WTC11 (cell line): Measurements from ENCODE around the gene VAV2. TPM values are rescaled to one million over a fixed set of nuclear protein-coding genes. Genes with fewer than 3 reads are reported as not detected.

Experiments used
- ATAC-seq: fragments of 200-7000 bp; cut with Tn5 transposase; 2 replicates; pipeline ENCODE4 v1.10.0; 2021; ENCODE audit warnings: mild to moderate bottlenecking, moderate library complexity
- CTCF ChIA-PET: fragments of 300-600 bp; sonication (Branson Sonifier 250); formaldehyde crosslinking; loops from one replicate; lab custom pipeline; 2021; ENCODE audit warnings: antibody characterized with exemption; lab: Charles Lee
- POLR2A ChIA-PET: fragments of 350-600 bp; sonication (Branson Sonifier 250); formaldehyde crosslinking; loops from one replicate; lab custom pipeline; 2021; ENCODE audit warnings: antibody characterized with exemption; lab: Charles Lee
- DNase-seq: peaks from one replicate; pipeline ENCODE4 v3.0.0; 2021; ENCODE audit warnings: low spot score
- H3K27ac Mint-ChIP-seq: 2 replicates; pipeline ENCODE4 v1.8.0; 2021; ENCODE audit warnings: mixed read lengths
- H3K27me3 Mint-ChIP-seq: 2 replicates; pipeline ENCODE4 v1.8.0; 2021; ENCODE audit warnings: low read depth, mild to moderate bottlenecking, moderate library complexity, mixed read lengths
- H3K36me3 Mint-ChIP-seq: 2 replicates; pipeline ENCODE4 v1.8.0; 2021; ENCODE audit warnings: mixed read lengths
- H3K4me1 Mint-ChIP-seq: 2 replicates; pipeline ENCODE4 v1.8.0; 2022; ENCODE audit warnings: mixed read lengths
- H3K4me3 Mint-ChIP-seq: 2 replicates; pipeline ENCODE4 v1.8.0; 2021; ENCODE audit warnings: mild to moderate bottlenecking, moderate library complexity, mixed read lengths
- H3K9me3 Mint-ChIP-seq: 2 replicates; pipeline ENCODE4 v1.8.0; 2021; ENCODE audit warnings: mixed read lengths
- ATF1 ChIP-seq: sonication (generic); formaldehyde crosslinking; IDR thresholded peaks from 2 replicates; pipeline ENCODE4 v1.8.1; 2023; ENCODE audit warnings: mild to moderate bottlenecking, moderate library complexity, missing genetic modification reagents
- ATF3 ChIP-seq: sonication (generic); formaldehyde crosslinking; conservative IDR thresholded peaks from 2 replicates; pipeline ENCODE4 v1.8.1; 2022; ENCODE audit warnings: mild to moderate bottlenecking, missing genetic modification reagents
- CDX4 ChIP-seq: fragments of 250-450 bp; sonication (Bioruptor Pico); IDR thresholded peaks from 2 replicates; pipeline ENCODE4 v1.9.0; 2021; ENCODE audit warnings: moderate library complexity, mild to moderate bottlenecking, inconsistent platforms, borderline replicate concordance
- CTCF ChIP-seq: fragments of 200-600 bp; IDR thresholded peaks from 2 replicates; pipeline ENCODE4 v1.8.0; 2022; ENCODE audit warnings: antibody characterized with exemption
- ELF4 ChIP-seq: sonication (generic); formaldehyde crosslinking; IDR thresholded peaks from 2 replicates; pipeline ENCODE4 v1.8.1; 2022; ENCODE audit warnings: low read depth, mild to moderate bottlenecking, moderate library complexity, missing genetic modification reagents
- FOXK1 ChIP-seq: sonication (generic); formaldehyde crosslinking; IDR thresholded peaks from 2 replicates; pipeline ENCODE4 v1.8.0; 2022; ENCODE audit warnings: mild to moderate bottlenecking, moderate library complexity, missing genetic modification reagents
- GABPB1 ChIP-seq: sonication (generic); formaldehyde crosslinking; IDR thresholded peaks from 2 replicates; pipeline ENCODE4 v1.8.1; 2023; ENCODE audit warnings: mild to moderate bottlenecking, missing genetic modification reagents
- GTF2I ChIP-seq: fragments of 250-450 bp; sonication (Bioruptor Pico); conservative IDR thresholded peaks from 2 replicates; pipeline ENCODE4 v1.4.0; 2021; ENCODE audit warnings: mild to moderate bottlenecking
- MAX ChIP-seq: sonication (generic); formaldehyde crosslinking; IDR thresholded peaks from 2 replicates; pipeline ENCODE4 v1.8.0; 2022; ENCODE audit warnings: mild to moderate bottlenecking, missing genetic modification reagents
- MLX ChIP-seq: sonication (generic); formaldehyde crosslinking; IDR thresholded peaks from 2 replicates; pipeline ENCODE4 v1.8.1; 2023; ENCODE audit warnings: mild to moderate bottlenecking, missing genetic modification reagents, moderate library complexity
- NFYB ChIP-seq: sonication (generic); formaldehyde crosslinking; conservative IDR thresholded peaks from 2 replicates; pipeline ENCODE4 v1.8.0; 2022; ENCODE audit warnings: low read depth, missing genetic modification reagents
- PRDM15 ChIP-seq: sonication (generic); formaldehyde crosslinking; IDR thresholded peaks from 2 replicates; pipeline ENCODE4 v1.8.0; 2022; ENCODE audit warnings: missing genetic modification reagents
- SMAD4 ChIP-seq: sonication (generic); formaldehyde crosslinking; IDR thresholded peaks from 2 replicates; pipeline ENCODE4 v1.8.0; 2022; ENCODE audit warnings: mild to moderate bottlenecking, missing genetic modification reagents
- STAT6 ChIP-seq: sonication (generic); formaldehyde crosslinking; conservative IDR thresholded peaks from 2 replicates; pipeline ENCODE4 v1.8.1; 2023; ENCODE audit warnings: mild to moderate bottlenecking, low read depth, missing genetic modification reagents, moderate library complexity
- ZNF281 ChIP-seq: sonication (generic); formaldehyde crosslinking; IDR thresholded peaks from 2 replicates; pipeline ENCODE4 v1.8.0; 2023; ENCODE audit warnings: mild to moderate bottlenecking, missing genetic modification reagents
- ZNF423 ChIP-seq: fragments of 250-450 bp; sonication (Bioruptor Pico); IDR thresholded peaks from 2 replicates; pipeline ENCODE4 v2.1.2; 2022; ENCODE audit warnings: mild to moderate bottlenecking, moderate library complexity
- ZNF532 ChIP-seq: fragments of 250-450 bp; sonication (Bioruptor Pico); IDR thresholded peaks from 2 replicates; pipeline ENCODE4 v1.9.0; 2021; ENCODE audit warnings: mild to moderate bottlenecking, borderline replicate concordance
- ZNF671 ChIP-seq: fragments of 250-450 bp; sonication (Bioruptor Pico); IDR thresholded peaks from 2 replicates; pipeline ENCODE4 v1.8.0; 2021; ENCODE audit warnings: mild to moderate bottlenecking
- total RNA-seq: library from RNA; stranded (reverse); gene quantifications from 3 replicates; pipeline ENCODE4 v1.2.3, GENCODE V29; 2021

The VAV2 gene
- total RNA-seq, 1 experiment from 2014 or later, result 39.7 TPM

GRCh38 chr9:133855802-133856521, 136.2 kb downstream of the VAV2 start:
- CTCF ChIA-PET, result no interaction called here
- Mint-ChIP-seq H3K9me3 (no peaks in the 10 kb centered on the region), H3K27me3 (no peaks in the 10 kb centered on the region), H3K4me1 (peaks cover 3% of the 10 kb centered on the region; the same call in 1 of the 2 replicates), H3K27ac (peak overlapping the region; percentile 57), H3K4me3 (no peak overlapping the region), H3K36me3 (peaks cover 14% of the 10 kb centered on the region)
- no peak for DNase-seq
- POLR2A ChIA-PET, result no interaction called here
- ATAC-seq, result no peak
- TF ChIP-seq MAX (CRISPR knock-in tag), result no peak
- no peak for TF ChIP-seq ZNF532 (CRISPR knock-in tag)
- TF ChIP-seq CTCF, result no peak
- no peak for TF ChIP-seq SMAD4
- peak; percentile 64 for TF ChIP-seq GABPB1 (CRISPR knock-in tag)
- no peak for TF ChIP-seq MLX (CRISPR knock-in tag)
- TF ChIP-seq ELF4 (CRISPR knock-in tag), result no peak
- TF ChIP-seq ZNF281 (CRISPR knock-in tag), result no peak
- peak; percentile 97 for TF ChIP-seq ZNF423
- no peak for TF ChIP-seq ZNF671 (CRISPR knock-in tag)
- no peak for TF ChIP-seq ATF1 (CRISPR knock-in tag)
- no peak for TF ChIP-seq GTF2I
- no peak for TF ChIP-seq CDX4 (CRISPR knock-in tag)
- TF ChIP-seq PRDM15 (CRISPR knock-in tag), result no peak
- no peak for TF ChIP-seq STAT6 (CRISPR knock-in tag)
- TF ChIP-seq NFYB, result no peak
- no peak for TF ChIP-seq FOXK1
- TF ChIP-seq ATF3 (CRISPR knock-in tag), result no peak
